ENCODE results near the gene PDE6A. TPM values are rescaled to one million over a fixed set of nuclear protein-coding genes. Genes with fewer than 3 reads are reported as not detected.

PDE6A gene
- under 1 TPM; 0.14 to 0.30 (median 0.20) TPM for polyA plus RNA-seq (ENCODE audit: insufficient read depth in 1 of 5, insufficient read length in 5 of 5, low replicate concordance in 1 of 5)
- long read RNA-seq, donor 1 = 0 reads
- long read RNA-seq, donor 2 = 0 reads
- long read RNA-seq, donor 3 = 0 reads
- long read RNA-seq, donor 4 = 0 reads
- long read RNA-seq, donor 5 = 0 reads
- long read RNA-seq, donor 6 = 0 reads
- long read RNA-seq, donor 7 = 0 reads
- long read RNA-seq, donor 8 = 0 reads

DNA sequence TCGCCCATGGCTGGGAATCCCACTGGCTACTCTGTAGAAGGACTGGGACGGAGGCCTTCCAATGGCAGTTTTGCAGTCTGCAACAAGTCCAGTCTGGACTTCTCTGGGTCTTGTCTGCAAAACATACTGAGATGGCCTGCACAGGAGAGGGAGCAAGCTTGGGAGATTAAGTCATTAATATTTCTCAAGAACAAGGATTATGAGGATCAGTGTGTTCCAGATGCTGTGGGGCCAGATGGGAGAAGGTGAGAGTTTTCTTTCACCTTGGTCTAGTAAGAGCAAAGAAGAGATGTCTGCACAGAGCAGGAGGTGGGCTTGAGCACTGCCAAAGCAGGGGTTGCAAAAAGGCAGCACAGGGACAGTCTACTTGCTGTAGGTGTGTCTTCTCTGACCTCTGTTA is at the start of gene PDE6A:
PDE6A (minus strand) TSS at position 128 of the 400 bp plus-strand sequence; CDS start at position 8, 120 bp downstream.
- DNase-seq = no peak

DNA sequence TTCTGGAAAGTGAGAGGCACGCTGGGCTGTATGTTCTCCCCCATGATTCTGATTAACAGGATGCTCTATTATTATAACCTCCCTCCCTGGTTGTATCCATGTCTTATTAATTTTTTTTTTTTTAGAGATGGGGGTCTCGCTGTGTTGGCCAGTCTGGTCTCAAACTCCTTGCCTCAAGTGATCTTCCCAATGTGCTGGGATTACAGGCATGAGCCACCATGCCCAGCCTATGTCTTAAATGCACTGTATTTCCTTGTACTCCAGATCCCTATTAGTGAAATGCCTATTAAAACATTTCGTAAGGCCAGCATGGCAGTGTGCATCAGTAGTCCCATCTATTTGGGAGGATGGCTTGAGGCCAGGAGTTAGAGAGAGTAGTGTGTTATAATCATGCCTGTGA is 48.9 kb upstream of the PDE6A start:
- no peak for DNase-seq

DNA sequence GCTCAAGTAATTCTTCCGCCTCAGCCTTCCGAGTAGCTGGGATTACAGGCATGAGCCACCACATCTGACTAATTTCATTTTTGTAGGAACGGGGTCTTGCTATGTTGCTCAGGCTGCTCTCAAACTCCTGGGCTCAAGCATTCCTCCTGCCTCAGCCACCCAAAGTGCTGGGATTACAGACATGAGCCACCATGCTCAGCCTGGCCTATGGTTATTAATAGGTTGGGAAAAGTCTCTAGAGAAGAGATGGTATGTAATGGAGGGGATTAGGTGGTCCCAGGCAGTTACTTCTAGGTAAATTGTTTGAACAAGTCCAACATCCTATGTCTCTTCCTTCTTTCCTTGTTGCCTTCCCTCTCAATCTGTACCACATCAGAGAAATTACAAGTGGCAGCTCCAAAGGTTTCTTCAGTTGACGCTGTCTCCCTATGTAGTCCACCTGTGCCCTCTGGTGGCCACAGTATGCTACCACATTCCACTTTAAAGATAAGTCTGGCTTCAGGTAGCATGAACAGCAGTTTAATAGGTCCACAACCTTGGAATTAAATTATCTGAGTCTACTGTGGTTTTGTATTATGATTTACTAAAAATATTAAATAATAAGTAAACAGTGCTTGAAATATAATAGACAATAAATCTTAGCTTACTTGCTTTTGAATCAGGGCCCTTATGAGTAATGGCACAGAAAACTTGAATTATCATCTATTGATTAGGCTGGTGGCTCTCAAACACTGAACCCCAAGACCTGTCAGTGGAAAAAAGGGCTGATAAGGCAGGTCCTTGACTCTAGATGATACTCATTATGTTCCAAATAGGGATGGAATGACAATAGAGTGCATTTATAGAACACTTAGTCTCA is 46.2 kb upstream of the PDE6A start:
- peak; percentile 55 to 62 for DNase-seq

DNA sequence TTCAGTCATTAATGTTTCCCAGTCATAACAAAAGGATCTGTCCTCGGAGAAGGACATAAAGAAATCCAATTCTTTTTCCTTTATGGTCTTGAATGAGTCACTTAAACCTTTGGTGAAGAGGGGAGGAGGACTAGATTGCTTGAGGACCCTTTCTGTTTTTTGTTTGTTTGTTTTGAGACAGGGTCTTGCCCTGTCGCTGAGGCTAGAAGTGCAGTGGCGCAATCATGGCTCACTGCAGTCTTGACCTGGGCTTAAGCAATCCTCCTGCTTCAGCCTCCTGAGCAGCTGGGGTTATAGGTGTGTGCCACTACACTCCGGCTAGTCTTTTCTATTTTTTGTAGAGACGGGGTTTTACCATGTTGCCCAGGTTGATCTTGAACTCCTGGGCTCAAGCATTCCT is 43.5 kb upstream of the PDE6A start:
- DNase-seq = no peak

DNA sequence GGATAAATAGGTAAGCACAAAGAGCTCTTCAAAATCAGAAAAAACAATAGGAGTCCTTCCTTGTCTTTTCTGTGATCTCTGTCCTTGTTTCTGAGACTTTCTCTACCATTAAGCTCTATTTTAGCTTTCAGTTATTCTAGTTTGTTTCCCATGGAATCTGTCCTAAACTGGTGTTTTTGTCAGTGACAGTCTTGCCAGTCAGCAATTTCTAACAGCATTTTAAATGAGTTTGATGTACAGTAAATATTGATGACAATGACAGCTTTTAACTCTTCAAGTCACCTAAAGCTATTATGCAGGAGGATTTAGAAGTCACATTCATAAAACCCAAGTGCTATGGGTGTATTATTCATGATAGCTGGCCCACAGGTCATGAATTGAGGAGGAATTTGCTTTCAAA is 37.9 kb upstream of the PDE6A start:
- no peak for DNase-seq

DNA sequence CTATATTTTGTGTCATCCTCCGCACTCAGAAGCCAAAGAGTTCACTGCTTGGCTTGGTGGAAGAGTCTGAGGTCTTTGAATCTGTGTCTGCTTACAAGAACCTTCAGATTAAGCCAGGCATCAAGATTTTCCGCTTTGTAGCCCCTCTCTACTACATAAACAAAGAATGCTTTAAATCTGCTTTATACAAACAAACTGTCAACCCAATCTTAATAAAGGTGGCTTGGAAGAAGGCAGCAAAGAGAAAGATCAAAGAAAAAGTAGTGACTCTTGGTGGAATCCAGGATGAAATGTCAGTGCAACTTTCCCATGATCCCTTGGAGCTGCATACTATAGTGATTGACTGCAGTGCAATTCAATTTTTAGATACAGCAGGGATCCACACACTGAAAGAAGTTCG is 36.6 kb upstream of the PDE6A start:
- DNase-seq = no peak

DNA sequence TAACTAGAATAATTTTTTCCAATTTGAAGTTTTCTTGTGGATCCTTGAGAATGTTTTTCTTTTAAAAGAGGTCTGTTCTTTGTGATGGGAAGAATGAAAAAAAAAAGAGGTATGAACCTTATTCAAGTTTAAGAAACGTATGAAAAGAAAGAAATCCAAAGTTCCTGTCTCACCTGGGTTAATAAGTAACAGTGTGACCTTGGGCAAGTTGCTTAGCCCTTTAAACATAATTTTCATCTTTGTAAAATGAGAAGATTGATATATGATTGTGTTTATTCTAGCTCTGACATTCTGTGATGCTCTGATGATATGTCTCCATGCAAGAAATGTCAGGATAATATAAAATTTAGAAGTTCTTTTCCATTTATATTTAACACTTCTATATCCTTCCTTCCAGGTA is 35.3 kb upstream of the PDE6A start:
- no peak for DNase-seq

DNA sequence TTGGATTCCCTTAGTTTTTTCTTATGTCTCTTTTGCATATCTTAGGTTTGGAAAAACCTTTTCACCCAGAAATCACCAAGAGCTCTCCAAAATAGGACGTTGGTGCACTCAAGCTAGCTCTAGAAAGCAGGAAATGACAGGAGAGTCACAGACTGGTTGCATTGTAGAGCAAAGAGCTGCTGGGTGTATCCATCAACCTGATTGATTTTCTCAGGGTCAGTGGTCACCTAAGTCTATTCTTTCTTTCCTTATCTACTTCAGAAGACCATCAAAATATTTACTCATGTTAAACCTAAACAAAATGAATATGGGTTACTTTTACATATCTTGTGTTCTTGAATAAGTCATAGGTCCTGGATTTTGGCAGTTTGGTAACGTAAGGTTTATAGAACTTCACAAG is 30.8 kb upstream of the PDE6A start:
- DNase-seq = no peak

DNA sequence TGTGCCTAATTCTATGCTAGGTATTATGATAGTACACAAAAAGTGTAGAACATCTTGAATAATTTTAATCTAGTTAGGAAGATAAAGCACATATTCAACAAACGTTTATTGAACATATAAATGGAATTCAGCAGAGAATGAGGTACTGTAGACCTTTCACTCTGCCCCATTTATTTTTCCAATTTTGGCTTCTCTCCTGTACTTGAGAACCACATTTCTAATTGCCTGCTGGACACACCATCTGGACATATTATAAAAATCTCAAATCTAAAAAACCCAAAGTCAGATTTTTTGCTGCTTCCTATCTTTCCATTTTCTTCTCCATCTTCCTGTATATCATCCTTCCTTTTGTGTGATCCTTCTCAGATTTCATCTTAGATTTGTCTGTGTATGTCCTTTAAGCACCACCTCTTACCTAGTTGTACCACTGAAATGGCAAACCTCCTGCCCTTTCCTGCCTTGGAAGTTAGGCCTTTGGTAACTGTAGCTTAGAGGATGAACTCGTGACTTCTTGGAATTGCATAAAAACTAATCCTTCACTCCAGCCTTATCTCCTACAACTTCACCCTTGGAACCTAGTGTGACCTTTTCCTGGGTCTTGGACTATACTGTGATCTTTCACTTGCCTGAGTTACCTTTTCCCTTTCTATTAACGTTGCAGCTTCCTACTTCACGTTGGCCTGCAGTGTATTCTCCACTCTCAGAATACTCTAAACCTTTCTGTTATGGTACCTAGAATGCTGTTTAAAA is 24.8 kb upstream of the PDE6A start:
- no peak for DNase-seq

DNA sequence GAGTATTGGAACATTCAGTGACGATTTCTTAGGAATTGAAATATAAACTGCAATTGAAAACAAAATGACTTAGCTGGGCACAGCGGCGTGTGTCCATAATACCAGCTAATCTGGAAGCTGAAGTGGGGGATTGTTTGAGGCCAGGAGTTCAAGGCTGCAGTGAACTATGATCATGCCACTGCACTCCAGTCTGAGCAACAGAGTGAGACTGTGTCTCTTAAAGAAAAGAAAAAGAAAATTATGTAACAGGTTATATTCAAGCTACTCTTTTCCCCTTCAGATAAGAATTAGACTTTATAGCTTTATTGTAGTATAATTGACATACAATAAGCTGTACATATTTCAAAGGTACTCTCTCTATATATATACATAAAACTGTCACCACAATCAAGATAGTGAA is 22.4 kb upstream of the PDE6A start:
- DNase-seq = no peak

DNA sequence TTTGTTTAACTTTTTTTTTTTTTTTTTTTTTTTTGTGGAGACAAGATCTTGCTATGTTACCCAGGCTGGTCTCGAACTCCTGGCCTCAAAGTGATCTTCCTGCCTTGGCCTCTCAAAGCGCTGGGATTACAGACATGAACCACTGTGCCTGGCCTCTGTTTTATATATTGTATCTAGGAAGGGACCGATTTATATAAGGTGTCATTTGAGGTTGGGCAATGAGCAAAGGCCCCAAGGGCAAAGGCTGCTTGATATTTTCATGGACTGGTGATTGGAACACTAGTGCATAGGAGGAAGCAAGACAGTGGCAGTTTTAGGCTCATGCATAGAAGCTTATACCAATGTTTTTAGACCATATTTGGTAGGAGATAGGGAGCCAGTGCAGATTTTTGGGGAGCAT is 19.1 kb upstream of the PDE6A start:
- no peak for DNase-seq

DNA sequence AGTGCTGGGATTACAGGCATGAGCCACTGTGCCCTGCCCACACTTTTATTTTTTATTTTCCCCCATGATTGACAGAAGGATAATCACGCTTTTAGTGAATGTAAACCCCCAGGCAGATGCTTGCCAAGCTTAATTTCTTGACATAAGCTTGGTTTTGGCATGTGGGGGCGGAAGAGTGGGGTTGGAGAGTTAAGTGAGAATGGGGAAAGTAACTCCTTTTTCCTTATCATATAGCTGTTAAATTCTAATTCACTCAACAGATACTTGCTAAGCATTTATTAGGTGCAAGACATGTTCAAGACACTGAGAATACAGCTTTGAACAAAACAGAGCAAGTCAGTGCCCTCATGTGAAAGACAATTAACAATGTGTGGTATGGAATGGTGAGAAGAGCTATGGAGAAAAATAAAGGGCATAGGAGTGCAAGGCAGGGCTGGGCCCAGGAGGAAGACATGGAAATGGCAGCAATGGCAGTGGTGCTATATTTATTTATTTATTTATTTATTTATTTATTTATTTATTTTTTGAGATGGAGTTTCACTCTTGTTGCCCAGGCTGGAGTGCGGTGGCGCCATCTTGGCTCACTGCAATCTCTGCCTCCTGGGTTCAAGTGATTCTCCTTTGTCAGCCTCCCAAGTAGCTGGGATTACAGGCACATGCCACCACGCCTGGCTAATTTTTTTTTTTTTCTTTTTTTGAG is 18.2 kb upstream of the PDE6A start:
- DNase-seq = no peak

DNA sequence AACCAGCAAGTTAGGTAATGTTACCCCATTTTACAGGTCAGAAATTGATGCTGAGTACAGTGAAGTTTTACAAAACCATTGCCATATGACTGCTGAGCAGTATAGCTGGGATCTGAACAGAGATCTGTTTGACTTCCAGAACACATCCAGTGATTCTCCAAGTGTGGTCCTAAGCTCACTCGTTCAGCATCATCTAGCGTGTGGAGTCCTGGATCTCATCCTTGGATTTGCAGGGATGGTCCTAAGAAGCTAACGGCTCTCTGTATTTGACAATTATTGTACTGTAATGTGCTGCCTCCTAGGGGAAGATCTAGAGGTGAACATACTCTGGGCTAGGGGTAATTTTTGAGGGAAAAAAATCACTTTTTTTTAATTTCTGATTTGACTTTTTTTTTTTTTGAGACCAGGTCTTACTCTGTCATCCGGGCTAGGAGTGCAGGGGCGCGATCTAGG is 17.4 kb upstream of the PDE6A start:
- DNase-seq = no peak

DNA sequence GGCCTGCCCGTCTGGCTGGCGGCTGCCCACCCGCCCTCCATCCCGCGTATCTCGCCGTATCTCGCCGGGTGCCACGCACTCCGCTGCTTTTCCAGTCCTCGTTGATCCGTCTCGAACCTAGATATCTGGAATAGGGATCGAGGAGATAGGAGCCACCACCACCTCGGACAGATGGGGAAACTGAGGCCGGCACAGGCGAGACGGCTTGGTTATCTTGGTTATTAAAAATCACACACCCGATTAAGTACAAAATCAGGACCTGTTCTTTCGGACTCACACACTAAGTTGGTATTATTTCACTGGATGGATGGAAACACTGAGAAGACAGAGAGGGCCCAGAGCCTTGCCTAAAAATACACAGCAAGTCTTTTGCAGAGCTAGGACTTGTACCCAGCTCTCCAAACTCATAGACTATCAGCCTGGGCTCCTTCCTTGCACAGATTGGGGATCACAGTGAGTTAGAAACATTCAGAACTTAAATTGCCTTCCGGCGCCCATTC is 16.6 kb upstream of the PDE6A start:
- no peak for DNase-seq

DNA sequence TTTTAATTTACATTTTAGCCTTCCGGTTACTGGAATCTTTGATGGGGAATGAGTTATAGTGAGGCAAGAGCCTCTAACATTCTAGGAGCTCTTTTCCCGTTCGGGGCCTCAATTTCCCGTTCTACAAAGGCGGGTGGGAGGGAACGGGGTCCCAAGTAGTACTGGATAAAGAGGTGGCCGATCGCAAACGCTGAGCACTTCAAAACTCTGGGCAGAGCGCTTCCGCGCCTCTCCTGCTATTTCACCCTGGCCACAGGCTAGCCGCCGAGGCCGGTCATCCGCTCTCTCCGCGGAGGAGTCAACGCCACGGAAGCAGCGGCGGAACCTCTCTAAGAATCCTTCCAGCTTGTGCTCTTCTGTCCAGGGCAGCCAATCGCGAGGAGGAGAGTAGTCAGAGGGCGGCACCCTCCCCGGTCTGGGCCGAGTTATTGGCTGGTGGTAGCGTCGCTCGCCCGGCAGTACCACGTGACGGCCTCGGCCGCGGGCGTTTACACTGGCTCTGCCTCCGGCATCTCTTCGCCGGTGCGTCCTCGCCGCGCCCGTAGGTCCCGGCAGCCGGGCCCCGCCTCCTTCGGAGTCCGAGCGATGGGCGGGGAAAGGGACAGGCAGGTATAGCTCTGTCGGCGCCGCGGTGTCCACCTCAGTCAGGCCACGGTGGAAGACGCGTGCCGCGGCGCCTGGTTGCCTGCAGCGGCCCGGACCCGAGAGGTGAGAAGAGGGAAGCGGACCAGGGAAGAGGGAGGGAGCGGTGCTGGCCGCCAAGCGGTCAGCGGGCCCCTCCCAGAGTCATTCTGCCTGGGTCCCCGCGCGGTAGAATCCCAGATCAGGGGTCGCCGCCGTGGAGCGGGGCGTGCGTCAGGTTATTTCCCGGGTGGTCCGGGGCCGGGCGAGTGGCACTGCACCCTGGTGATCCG is 15.9 kb upstream of the PDE6A start, which contains the start of gene SLC26A2:
SLC26A2 (plus strand) TSS at position 487 of the 914 bp plus-strand sequence. CDS start 16,895 bp downstream, outside the sequence.
- DNase-seq = peak; percentile 94 to 95

DNA sequence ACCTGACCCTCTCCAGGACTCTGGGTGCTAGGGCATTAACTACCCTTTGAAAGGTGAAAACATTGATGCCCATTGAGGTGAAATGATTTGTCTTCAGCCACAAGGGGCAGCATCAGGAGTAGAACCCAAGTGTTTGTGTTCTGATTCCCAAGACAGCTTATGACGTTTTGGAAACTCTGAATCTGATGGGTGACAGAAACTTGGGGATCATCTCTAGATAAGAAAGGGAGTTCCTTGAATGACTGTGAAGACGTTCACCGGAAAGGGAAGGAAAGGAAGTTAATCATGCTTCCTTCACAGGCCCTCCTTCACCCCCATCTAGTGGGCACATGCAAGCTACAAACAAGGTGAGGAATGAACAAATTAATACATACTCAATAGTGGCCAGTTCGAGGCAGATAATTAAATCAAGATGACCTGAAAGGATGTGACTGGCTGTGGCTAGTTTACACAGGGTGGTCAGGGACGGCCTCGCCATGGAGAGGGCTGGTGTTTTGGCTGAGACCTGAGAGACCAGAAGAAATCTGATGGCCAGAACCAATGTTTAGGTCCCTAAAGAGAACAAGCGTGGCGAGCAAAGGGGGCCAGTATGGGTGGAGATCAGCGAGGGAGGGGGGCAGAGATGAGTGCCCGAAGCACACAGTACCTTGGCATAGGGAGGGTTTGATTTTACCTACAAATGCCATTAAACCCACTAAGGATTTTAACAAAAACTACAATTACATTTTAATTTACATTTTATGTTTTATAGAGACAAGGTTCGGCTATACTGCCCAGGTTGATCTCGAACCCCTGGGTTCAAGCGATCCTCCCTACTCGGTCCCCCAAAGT is 15.0 kb upstream of the PDE6A start:
- DNase-seq = peak in 1 of 2 donors; percentile 13

DNA sequence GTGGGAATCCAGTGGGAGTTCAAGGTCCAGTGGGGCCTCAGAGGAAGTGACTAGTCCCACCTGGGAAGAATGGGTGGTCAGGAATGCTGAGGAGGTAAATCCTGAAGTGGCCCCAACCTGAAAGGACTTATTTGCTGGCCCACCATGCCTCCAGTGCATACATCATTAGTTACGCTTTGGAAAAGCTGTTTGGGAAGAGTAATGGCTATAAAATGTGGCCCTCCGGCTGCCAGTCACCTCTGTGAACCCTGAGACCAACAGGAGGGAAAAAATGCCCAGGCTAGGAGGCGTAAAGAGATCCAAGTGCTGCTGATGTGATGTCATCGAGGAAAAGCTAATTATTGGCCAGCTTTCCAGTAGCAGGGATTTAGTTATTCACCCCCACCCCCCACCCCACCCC is 13.3 kb upstream of the PDE6A start:
- DNase-seq = no peak

DNA sequence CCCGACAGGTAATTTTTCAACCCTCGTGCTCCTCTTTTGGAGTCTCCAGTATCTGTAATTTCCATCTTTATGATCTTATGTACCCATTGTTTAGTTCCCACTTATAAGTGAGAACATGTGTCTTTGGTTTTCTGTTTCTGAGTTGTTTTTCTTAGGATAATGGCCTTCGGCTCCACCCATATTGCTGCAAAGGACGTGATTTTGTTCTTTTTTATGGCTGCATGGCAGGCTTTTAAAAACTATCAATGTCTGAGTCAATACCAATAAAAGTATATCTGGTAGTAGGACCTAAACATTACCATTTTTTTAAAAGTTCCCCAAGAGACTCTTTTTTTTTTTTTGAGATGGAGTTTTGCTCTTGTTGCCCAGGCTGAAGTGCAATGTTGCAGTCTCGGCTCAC is 12.1 kb upstream of the PDE6A start:
- no peak for DNase-seq

DNA sequence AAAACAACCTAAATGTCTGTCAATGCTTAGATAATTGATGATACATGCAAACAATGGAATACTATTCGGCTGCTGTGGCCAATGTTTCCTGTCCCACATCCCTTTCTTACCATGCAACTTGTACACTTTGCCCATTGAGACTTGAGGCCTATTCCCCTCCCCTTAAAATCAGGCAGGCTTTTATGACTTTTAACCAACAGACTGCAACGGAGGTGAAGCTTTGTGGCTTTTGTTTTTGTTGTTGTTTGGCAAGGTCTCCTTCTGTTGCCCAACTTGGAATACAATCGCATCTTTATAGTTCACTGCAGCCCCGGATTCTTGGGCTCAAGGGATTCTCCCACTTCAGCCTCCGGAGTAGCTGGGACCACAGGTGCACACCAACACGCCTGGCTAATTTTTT is 10.2 kb upstream of the PDE6A start:
- no peak for DNase-seq
